Neural cell (in vitro differentiated cells): ENCODE measurements around the gene ZSWIM6. TPM values are rescaled to one million over a fixed set of nuclear protein-coding genes. Genes with fewer than 3 reads are reported as not detected.

Experiments
- H2AFZ ChIP-seq: fragments of 200-600, 300-800 bp; sonication (generic), shearing (Covaris generic); 2 replicates; pipeline ENCODE4 v1.6.0; 2014; ENCODE audit warnings: low read depth, mild to moderate bottlenecking, antibody characterized with exemption, low read length, moderate library complexity
- H3F3A ChIP-seq: fragments of 200-600 bp; shearing (Covaris generic); 2 replicates; pipeline ENCODE4 v1.6.1; 2016; ENCODE audit warnings: mild to moderate bottlenecking, moderate library complexity, mixed read lengths, antibody characterized with exemption, low read length; ENCODE audit not compliant: insufficient read depth, poor library complexity, severe bottlenecking
- H3K27ac ChIP-seq: fragments of 200-600, 300-800 bp; sonication (generic), shearing (Covaris generic); 2 replicates; pipeline ENCODE4 v1.5.1; 2014; ENCODE audit warnings: mild to moderate bottlenecking, low read length, moderate library complexity
- H3K27me3 ChIP-seq: fragments of 300-800, 200-600 bp; sonication (generic), shearing (Covaris generic); 2 replicates; pipeline ENCODE4 v1.6.0; 2014; ENCODE audit warnings: mild to moderate bottlenecking, low read depth, low read length, moderate library complexity; ENCODE audit not compliant: insufficient read depth
- H3K36me3 ChIP-seq: fragments of 300-800, 200-600 bp; sonication (generic), shearing (Covaris generic); 2 replicates; pipeline ENCODE4 v1.5.1; 2014; ENCODE audit warnings: mild to moderate bottlenecking, antibody characterized with exemption, low read length, moderate library complexity; ENCODE audit not compliant: insufficient read depth
- H3K4me2 ChIP-seq: fragments of 300-800, 200-600 bp; sonication (generic), shearing (Covaris generic); 2 replicates; pipeline ENCODE4 v1.6.0; 2014; ENCODE audit warnings: mild to moderate bottlenecking, low read length
- H3K4me3 ChIP-seq: fragments of 300-800, 200-600 bp; sonication (generic), shearing (Covaris generic); 2 replicates; pipeline ENCODE4 v1.5.1; 2014; ENCODE audit warnings: mild to moderate bottlenecking, low read length, moderate library complexity
- H3K79me2 ChIP-seq: fragments of 200-600 bp; shearing (Covaris generic); replicated peaks from 2 replicates; pipeline ENCODE4 v1.6.0; 2014; ENCODE audit warnings: mild to moderate bottlenecking, low read length, moderate library complexity; ENCODE audit not compliant: insufficient read depth
- H3K9ac ChIP-seq: fragments of 300-800, 200-600 bp; sonication (generic), shearing (Covaris generic); 2 replicates; pipeline ENCODE4 v1.6.1; 2016; ENCODE audit warnings: mild to moderate bottlenecking, low read length, mixed read lengths
- H3K9me2 ChIP-seq: fragments of 200-600 bp; shearing (Covaris generic); 2 replicates; pipeline ENCODE4 v1.6.1; 2016; ENCODE audit warnings: mild to moderate bottlenecking, low read length, mixed read lengths; ENCODE audit not compliant: insufficient read depth
- H3K9me3 ChIP-seq: fragments of 200-600, 300-800 bp; sonication (generic), shearing (Covaris generic); 2 replicates; pipeline ENCODE4 v1.6.1; 2016; ENCODE audit warnings: mild to moderate bottlenecking, mixed run types, low read length, moderate library complexity, mixed read lengths
- H4K20me1 ChIP-seq: fragments of 200-600 bp; shearing (Covaris generic); 2 replicates; pipeline ENCODE4 v1.6.1; 2016; ENCODE audit warnings: mild to moderate bottlenecking, mixed run types; ENCODE audit not compliant: insufficient read depth
- EP300 ChIP-seq: fragments of 450-650 bp; conservative IDR thresholded peaks from 2 replicates; pipeline ENCODE4 v1.6.1; 2014; ENCODE audit warnings: antibody characterized with exemption, mild to moderate bottlenecking, moderate library complexity; ENCODE audit not compliant: poor library complexity, severe bottlenecking
- EZH2 ChIP-seq: fragments of 200-600, 300-800 bp; shearing (Covaris generic), sonication (generic); IDR thresholded peaks from 2 replicates; pipeline ENCODE4 v1.6.1; 2014; ENCODE audit warnings: antibody characterized with exemption, low read length, borderline replicate concordance, mild to moderate bottlenecking; ENCODE audit not compliant: insufficient read depth, poor library complexity, severe bottlenecking
- MXI1 ChIP-seq: fragments of 450-650 bp; conservative IDR thresholded peaks from 2 replicates; pipeline ENCODE4 v1.6.1; 2014; ENCODE audit warnings: antibody characterized with exemption, mild to moderate bottlenecking; ENCODE audit not compliant: poor library complexity, severe bottlenecking
- POLR2AphosphoS5 ChIP-seq: IDR thresholded peaks from 2 replicates; pipeline ENCODE4 v1.6.1; 2012
- RAD21 ChIP-seq: fragments of 450-650 bp; conservative IDR thresholded peaks from 2 replicates; pipeline ENCODE4 v1.6.1; 2014; ENCODE audit warnings: antibody characterized with exemption, mild to moderate bottlenecking, moderate library complexity
- SMC3 ChIP-seq: fragments of 450-650 bp; conservative IDR thresholded peaks from 2 replicates; pipeline ENCODE4 v1.6.1; 2014; ENCODE audit warnings: antibody characterized with exemption, mild to moderate bottlenecking, moderate library complexity; ENCODE audit not compliant: poor library complexity
- TAF1 ChIP-seq: IDR thresholded peaks from 2 replicates; pipeline ENCODE4 v1.6.1; 2012; ENCODE audit warnings: low read depth
- polyA plus RNA-seq: library from polyadenylated mRNA; depleted of rRNA; stranded (reverse); fragments of >200 nt; gene quantifications from 2 replicates; pipeline ENCODE4 v1.2.3, GENCODE V29; 2014
- TF ChIP-seq, protein P1 (sequence below): fragments of 450-650 bp; IDR thresholded peaks from 2 replicates; pipeline ENCODE4 v1.5.1; 2014; ENCODE audit warnings: antibody characterized with exemption, mild to moderate bottlenecking, moderate library complexity; ENCODE audit not compliant: poor library complexity, severe bottlenecking
- TF ChIP-seq, protein P2 (sequence below): IDR thresholded peaks from 2 replicates; pipeline ENCODE4 v1.6.1; 2012; ENCODE audit warnings: borderline replicate concordance

Gene ZSWIM6
- polyA plus RNA-seq, 1 donor from 2014 or later, result 43.6 TPM

DNA sequence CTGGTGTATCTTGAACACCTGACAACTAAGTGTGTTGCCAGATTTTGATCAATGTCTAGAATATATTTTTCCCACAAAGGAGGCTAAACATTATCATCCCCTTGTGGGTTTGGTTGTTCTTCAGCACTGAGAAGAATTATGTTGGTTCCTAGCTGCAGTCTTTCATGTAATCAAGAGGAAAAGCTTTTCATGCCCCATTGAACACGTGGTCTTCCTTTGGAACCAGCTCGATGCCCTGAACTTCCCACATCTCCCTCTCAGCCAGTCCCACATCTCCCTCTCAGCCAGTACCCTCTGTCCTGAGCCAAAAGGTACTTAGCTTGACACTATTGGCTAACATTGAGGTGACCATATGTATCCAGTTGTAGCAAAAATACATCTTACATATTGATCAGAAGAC lies 36.7 kb upstream of the ZSWIM6 start:
- Histone ChIP-seq H3K9me2 (no peaks in the 10 kb centered on the region), H3K27ac (no peak overlapping the region), H3K27me3 (no peaks in the 10 kb centered on the region), H4K20me1 (no peaks in the 10 kb centered on the region), H3F3A (no peaks in the 10 kb centered on the region), H3K79me2 (no peaks in the 10 kb centered on the region), H3K4me2 (no peak overlapping the region), H3K9me3 (no peaks in the 10 kb centered on the region), H3K9ac (no peak overlapping the region), H3K36me3 (no peaks in the 10 kb centered on the region), H2AFZ (no peak overlapping the region), H3K4me3 (no peak overlapping the region)
- no peak for TF ChIP-seq TAF1
- no peak for TF ChIP-seq MXI1
- no peak for TF ChIP-seq EP300
- no peak for TF ChIP-seq POLR2AphosphoS5
- TF ChIP-seq SMC3, result no peak
- TF ChIP-seq, protein P1, sequence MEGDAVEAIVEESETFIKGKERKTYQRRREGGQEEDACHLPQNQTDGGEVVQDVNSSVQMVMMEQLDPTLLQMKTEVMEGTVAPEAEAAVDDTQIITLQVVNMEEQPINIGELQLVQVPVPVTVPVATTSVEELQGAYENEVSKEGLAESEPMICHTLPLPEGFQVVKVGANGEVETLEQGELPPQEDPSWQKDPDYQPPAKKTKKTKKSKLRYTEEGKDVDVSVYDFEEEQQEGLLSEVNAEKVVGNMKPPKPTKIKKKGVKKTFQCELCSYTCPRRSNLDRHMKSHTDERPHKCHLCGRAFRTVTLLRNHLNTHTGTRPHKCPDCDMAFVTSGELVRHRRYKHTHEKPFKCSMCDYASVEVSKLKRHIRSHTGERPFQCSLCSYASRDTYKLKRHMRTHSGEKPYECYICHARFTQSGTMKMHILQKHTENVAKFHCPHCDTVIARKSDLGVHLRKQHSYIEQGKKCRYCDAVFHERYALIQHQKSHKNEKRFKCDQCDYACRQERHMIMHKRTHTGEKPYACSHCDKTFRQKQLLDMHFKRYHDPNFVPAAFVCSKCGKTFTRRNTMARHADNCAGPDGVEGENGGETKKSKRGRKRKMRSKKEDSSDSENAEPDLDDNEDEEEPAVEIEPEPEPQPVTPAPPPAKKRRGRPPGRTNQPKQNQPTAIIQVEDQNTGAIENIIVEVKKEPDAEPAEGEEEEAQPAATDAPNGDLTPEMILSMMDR, result no peak
- TF ChIP-seq, protein P2, sequence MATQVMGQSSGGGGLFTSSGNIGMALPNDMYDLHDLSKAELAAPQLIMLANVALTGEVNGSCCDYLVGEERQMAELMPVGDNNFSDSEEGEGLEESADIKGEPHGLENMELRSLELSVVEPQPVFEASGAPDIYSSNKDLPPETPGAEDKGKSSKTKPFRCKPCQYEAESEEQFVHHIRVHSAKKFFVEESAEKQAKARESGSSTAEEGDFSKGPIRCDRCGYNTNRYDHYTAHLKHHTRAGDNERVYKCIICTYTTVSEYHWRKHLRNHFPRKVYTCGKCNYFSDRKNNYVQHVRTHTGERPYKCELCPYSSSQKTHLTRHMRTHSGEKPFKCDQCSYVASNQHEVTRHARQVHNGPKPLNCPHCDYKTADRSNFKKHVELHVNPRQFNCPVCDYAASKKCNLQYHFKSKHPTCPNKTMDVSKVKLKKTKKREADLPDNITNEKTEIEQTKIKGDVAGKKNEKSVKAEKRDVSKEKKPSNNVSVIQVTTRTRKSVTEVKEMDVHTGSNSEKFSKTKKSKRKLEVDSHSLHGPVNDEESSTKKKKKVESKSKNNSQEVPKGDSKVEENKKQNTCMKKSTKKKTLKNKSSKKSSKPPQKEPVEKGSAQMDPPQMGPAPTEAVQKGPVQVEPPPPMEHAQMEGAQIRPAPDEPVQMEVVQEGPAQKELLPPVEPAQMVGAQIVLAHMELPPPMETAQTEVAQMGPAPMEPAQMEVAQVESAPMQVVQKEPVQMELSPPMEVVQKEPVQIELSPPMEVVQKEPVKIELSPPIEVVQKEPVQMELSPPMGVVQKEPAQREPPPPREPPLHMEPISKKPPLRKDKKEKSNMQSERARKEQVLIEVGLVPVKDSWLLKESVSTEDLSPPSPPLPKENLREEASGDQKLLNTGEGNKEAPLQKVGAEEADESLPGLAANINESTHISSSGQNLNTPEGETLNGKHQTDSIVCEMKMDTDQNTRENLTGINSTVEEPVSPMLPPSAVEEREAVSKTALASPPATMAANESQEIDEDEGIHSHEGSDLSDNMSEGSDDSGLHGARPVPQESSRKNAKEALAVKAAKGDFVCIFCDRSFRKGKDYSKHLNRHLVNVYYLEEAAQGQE, result no peak
- no peak for TF ChIP-seq EZH2
- TF ChIP-seq RAD21, result no peak

DNA sequence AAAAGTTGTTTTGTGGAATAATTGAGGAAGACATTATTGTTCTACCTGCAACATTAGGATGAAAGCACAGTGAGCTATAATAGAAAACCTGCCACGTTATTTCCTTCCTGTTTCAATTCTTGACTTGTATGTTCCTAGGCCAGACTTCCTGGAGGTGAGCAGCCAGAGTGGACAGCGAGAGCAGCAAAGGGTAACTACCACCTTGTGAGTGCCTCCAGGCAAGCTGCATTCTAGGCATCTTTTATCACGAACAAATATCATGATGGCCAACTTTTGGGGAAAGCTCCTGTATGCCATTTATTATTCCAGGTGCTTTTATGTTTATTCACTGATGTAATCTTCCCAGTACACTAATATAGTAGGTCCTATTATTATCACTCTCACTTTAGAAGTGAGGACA lies 34.0 kb upstream of the ZSWIM6 start:
- no peaks in the 10 kb centered on the region for H3K36me3 ChIP-seq
- no peak overlapping the region for H3K4me2 ChIP-seq
- H3K27ac ChIP-seq, result no peak overlapping the region
- no peaks in the 10 kb centered on the region for H3K9me2 ChIP-seq
- H3K9me3 ChIP-seq, result no peaks in the 10 kb centered on the region
- H4K20me1 ChIP-seq, result no peaks in the 10 kb centered on the region
- H3K79me2 ChIP-seq, result no peaks in the 10 kb centered on the region
- TF ChIP-seq, protein P1, result no peak
- TF ChIP-seq EP300 (no peak), POLR2AphosphoS5 (no peak), MXI1 (no peak), SMC3 (no peak), EZH2 (no peak), RAD21 (no peak), TAF1 (no peak)
- TF ChIP-seq, protein P2, result no peak
- H3K9ac ChIP-seq, result no peak overlapping the region
- H3K27me3 ChIP-seq, result no peaks in the 10 kb centered on the region
- no peaks in the 10 kb centered on the region for H3F3A ChIP-seq
- H2AFZ ChIP-seq, result no peak overlapping the region
- H3K4me3 ChIP-seq, result no peak overlapping the region
